Choroid plexus epithelial cell (primary cell): Measurements from ENCODE around the gene TSFM.

Experiments used
- DNase-seq: peaks from one replicate; pipeline ENCODE4 v3.0.0-alpha.2; 2010; ENCODE audit warnings: low read depth
- H3K4me3 ChIP-seq: 2 replicates; pipeline ENCODE4 v1.5.1; 2011; ENCODE audit warnings: low read depth, mild to moderate bottlenecking, control low read depth, low read length, moderate library complexity
- TF ChIP-seq, protein P1 (sequence below): conservative IDR thresholded peaks from 2 replicates; pipeline ENCODE4 v1.5.1; 2011; ENCODE audit warnings: low read depth, mild to moderate bottlenecking, control low read depth, inconsistent platforms, low read length, moderate library complexity

The TSFM gene

DNA sequence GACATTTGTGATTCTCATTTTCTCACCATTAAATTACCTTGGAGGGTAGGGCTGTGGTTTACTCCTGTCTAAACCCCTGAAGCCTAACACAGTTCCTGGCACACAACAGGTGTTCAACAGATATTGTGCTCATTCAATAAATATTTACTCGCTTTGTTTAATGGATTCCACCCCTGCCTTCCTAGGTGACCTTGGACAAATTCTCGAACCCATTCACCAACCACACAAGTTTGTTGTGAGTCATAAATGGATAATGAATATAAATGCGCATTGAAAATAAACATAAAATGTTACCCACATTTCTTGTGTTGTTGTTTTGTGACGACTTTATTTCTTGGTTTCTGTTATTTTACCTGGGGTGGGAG is 362 bp upstream of the TSFM start:
- H3K4me3 ChIP-seq, result no peak overlapping the region
- TF ChIP-seq, protein P1, sequence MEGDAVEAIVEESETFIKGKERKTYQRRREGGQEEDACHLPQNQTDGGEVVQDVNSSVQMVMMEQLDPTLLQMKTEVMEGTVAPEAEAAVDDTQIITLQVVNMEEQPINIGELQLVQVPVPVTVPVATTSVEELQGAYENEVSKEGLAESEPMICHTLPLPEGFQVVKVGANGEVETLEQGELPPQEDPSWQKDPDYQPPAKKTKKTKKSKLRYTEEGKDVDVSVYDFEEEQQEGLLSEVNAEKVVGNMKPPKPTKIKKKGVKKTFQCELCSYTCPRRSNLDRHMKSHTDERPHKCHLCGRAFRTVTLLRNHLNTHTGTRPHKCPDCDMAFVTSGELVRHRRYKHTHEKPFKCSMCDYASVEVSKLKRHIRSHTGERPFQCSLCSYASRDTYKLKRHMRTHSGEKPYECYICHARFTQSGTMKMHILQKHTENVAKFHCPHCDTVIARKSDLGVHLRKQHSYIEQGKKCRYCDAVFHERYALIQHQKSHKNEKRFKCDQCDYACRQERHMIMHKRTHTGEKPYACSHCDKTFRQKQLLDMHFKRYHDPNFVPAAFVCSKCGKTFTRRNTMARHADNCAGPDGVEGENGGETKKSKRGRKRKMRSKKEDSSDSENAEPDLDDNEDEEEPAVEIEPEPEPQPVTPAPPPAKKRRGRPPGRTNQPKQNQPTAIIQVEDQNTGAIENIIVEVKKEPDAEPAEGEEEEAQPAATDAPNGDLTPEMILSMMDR, result no peak
- DNase-seq, result no peak

DNA sequence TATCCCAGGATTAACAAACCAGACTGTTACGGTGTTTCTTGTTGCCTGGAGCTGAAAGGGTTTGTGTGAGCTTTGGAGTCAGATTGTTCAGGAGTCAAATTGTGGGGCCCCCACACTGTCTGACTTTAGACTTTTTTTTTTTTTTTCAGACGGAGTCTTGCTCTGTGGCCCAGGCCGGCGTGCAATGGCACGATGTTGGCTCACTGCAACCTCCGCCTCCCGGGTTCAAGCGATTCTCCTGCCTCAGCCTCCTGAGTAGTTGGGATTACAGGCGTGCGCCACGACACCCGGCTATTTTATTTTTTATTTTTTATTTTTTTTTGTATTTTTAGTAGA is 847 bp downstream of the TSFM start:
- DNase-seq, result no peak
- TF ChIP-seq, protein P1, result no peak
- peak overlapping the region; percentile 91 for H3K4me3 ChIP-seq

DNA sequence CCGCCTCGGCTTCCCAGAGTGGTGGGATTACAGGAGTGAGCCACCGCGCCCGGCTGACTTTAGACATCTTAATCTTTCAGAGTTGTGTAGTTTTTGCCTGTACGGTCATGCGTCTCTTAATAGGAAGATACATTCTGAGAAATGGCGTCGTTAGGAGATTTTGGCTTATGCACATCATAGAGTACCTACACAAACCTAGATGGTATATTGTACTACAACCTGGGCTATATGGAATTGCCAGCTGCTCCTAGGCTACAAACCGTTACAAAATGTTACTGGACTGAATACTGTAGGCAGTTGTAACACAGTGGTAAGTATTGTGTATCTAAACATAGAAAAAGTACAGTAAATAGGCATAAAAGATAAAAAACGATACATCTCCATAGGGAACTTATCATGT is 1.3 kb downstream of the TSFM start:
- TF ChIP-seq, protein P1, result no peak
- H3K4me3 ChIP-seq, result no peak overlapping the region
- DNase-seq, result no peak

DNA sequence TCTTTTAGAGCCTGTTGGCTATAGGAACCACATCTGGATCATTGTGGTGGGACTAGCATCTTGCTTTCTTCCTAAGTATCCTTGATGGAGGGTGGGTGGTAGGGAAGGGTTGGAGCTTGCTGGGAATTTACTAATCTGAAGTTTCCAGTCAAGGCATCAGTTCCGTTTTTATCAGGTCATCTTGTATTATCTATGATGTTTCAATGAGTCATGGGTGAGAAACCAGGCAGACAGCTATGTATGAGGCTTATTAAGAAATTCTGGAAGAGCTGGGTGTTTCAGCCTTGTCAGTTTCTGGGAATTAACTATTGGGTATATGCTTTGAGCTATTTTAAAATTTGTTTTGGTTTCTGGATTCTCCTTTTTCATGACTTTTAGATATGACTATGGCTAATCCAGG is 11.3 kb downstream of the TSFM start:
- TF ChIP-seq, protein P1, result no peak
- H3K4me3 ChIP-seq, result no peak overlapping the region
- peak; percentile 83 for DNase-seq

DNA sequence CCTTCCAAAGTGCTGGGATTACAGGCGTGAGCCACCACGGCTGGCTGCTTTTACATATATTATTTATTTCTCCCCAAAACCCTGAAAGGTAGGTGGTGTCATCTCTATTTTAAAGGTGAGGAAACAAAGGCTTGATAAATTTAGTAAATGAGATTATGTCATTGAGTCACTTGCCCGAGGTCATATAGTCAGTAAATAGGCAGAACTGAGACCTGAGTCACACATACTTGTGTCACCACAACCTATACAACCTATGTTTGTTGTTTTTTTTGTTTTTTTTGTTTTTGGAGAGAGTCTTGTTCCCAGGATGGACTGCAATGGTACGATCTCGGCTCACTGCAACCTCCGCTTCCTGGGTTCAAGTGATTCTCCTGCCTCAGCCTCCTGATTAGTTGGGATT is 12.8 kb downstream of the TSFM start:
- H3K4me3 ChIP-seq, result no peak overlapping the region
- TF ChIP-seq, protein P1, result no peak
- no peak for DNase-seq

DNA sequence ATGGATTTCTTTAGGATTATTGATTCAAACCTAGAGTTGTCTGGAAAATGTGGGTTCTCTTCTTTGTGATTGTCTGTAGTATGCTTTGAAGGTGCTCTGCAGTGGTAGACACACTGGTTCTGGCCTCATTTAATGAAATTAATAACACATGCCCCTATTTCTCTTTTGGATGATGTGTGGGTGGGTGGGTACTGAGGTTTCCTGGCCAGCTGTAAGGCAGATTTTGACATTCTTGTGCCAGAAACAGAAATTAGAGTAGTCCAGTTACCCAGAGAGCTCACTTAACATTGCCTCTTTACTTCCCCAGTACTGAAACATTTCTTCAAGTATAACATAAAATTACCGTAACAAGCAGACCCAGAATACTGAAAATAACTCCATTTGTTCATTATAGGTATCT is 14.4 kb downstream of the TSFM start:
- no peak overlapping the region for H3K4me3 ChIP-seq
- DNase-seq, result no peak
- TF ChIP-seq, protein P1, result no peak

DNA sequence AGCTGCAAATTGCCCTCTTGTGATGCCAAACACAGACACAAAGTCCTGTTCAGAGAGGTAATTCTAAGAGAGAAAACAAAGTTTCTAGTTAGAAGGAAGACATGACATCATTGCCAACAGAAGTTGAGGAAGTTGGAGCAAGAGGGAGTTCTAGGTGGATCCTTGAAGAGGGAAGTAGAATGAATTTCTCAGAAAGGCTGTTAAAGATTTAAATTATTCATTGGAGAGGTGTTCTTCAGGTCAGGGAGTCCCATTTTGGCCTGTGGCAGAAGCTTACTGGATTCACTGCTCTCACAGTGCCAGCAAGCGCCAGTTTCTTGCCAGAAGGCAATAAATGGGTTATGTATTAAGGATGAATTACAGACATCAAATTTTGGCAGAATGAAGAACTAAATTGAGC is 15.3 kb downstream of the TSFM start:
- TF ChIP-seq, protein P1, result no peak
- H3K4me3 ChIP-seq, result no peak overlapping the region
- DNase-seq, result no peak
